IMR-90 (cell line): ENCODE measurements around the gene SH2B2. TPM values are rescaled to one million over a fixed set of nuclear protein-coding genes. Genes with fewer than 3 reads are reported as not detected.

Experiments
- ATAC-seq: fragments of 200-7000 bp; cut with Tn5 transposase; 2 replicates; pipeline ENCODE4 v1.9.1; 2020; ENCODE audit warnings: low read depth, mild to moderate bottlenecking, moderate library complexity
- BruUV-seq: library from RNA; stranded (reverse); fragments of 400-500 nt; replicated peaks from 2 replicates; lab custom pipeline; 2021; lab: Mats Ljungman, UMichigan
- CTCF ChIA-PET: fragments of 300-600 bp; formaldehyde crosslinking; extraction: SDS; loops from one replicate; lab custom pipeline; 2021; ENCODE audit warnings: antibody characterized with exemption; lab: Yijun Ruan, JAX
- POLR2A ChIA-PET: fragments of 300-600 bp; sonication (Branson Sonifier 250); formaldehyde crosslinking; loops from one replicate; lab custom pipeline; 2022; ENCODE audit warnings: antibody characterized with exemption; ENCODE audit not compliant: unreplicated experiment; lab: Charles Lee
- DNase-seq: peaks from one replicate; pipeline ENCODE4 v3.0.0; 2013
- H2AFZ ChIP-seq: replicated peaks from 2 replicates; pipeline ENCODE3; 2013; ENCODE audit warnings: low read length, mild to moderate bottlenecking; ENCODE audit not compliant: poor library complexity
- H2AK5ac ChIP-seq: 2 replicates; pipeline ENCODE4 v1.6.1; 2013; ENCODE audit warnings: low read depth, low read length, inconsistent platforms
- H2AK9ac ChIP-seq: replicated peaks from 2 replicates; pipeline ENCODE3; 2013; ENCODE audit warnings: mild to moderate bottlenecking, low read depth, low read length, moderate library complexity; ENCODE audit not compliant: poor library complexity
- H2BK120ac ChIP-seq: 2 replicates; pipeline ENCODE4 v1.6.1; 2013; ENCODE audit warnings: low read depth, low read length, inconsistent platforms
- H2BK15ac ChIP-seq: 3 replicates; pipeline ENCODE4 v1.6.1; 2013; ENCODE audit warnings: low read depth, low read length, inconsistent platforms
- H2BK20ac ChIP-seq: 2 replicates; pipeline ENCODE4 v1.6.1; 2013; ENCODE audit warnings: low read depth, mild to moderate bottlenecking, inconsistent platforms, low read length, moderate library complexity
- H2BK5ac ChIP-seq: 2 replicates; pipeline ENCODE4 v1.6.1; 2013; ENCODE audit warnings: mild to moderate bottlenecking, low read depth, low read length, inconsistent platforms; ENCODE audit not compliant: poor library complexity, severe bottlenecking
- H3K14ac ChIP-seq: replicated peaks from 2 replicates; pipeline ENCODE4 v1.6.1; 2013; ENCODE audit warnings: low read depth, low read length, inconsistent platforms
- H3K18ac ChIP-seq: 2 replicates; pipeline ENCODE4 v1.6.1; 2013; ENCODE audit warnings: low read depth, low read length, control low read depth
- H3K23ac ChIP-seq: 2 replicates; pipeline ENCODE4 v1.6.1; 2013; ENCODE audit warnings: low read depth, low read length, inconsistent platforms
- H3K27ac ChIP-seq: 2 replicates; pipeline ENCODE4 v1.5.1; 2013; ENCODE audit warnings: mild to moderate bottlenecking, control low read depth, low read length; ENCODE audit not compliant: insufficient read depth
- H3K27me3 ChIP-seq: 2 replicates; pipeline ENCODE4 v1.6.1; 2013; ENCODE audit warnings: low read length; ENCODE audit not compliant: control insufficient read depth, insufficient read depth
- H3K36me3 ChIP-seq: 2 replicates; pipeline ENCODE4 v1.6.1; 2013; ENCODE audit warnings: low read length, mixed read lengths; ENCODE audit not compliant: control insufficient read depth, insufficient read depth
- H3K4ac ChIP-seq: 2 replicates; pipeline ENCODE4 v1.6.1; 2013; ENCODE audit warnings: low read depth, low read length, inconsistent platforms
- H3K4me1 ChIP-seq: 2 replicates; pipeline ENCODE4 v1.6.1; 2013; ENCODE audit warnings: low read length, mixed read lengths; ENCODE audit not compliant: control insufficient read depth, insufficient read depth
- H3K4me2 ChIP-seq: 2 replicates; pipeline ENCODE4 v1.6.1; 2013; ENCODE audit warnings: low read depth, mild to moderate bottlenecking, control low read depth, low read length, moderate library complexity
- H3K4me3 ChIP-seq: 2 replicates; pipeline ENCODE4 v1.5.1; 2013; ENCODE audit warnings: low read depth, mild to moderate bottlenecking, control low read depth, low read length, moderate library complexity; ENCODE audit not compliant: insufficient read depth
- H3K56ac ChIP-seq: 2 replicates; pipeline ENCODE4 v1.6.1; 2013; ENCODE audit warnings: low read length, inconsistent platforms; ENCODE audit not compliant: insufficient read depth; ENCODE audit errors: extremely low read depth
- H3K79me1 ChIP-seq, 2 experiments: 2 replicates each; pipeline ENCODE4 v1.6.1; 2013; ENCODE audit warnings: low read length in 2 of 2, inconsistent platforms in 1 of 2, low read depth in 1 of 2
- H3K9ac ChIP-seq: 2 replicates; pipeline ENCODE4 v1.6.1; 2013; ENCODE audit warnings: low read depth, low read length, control low read depth
- H3K9me1 ChIP-seq: 2 replicates; pipeline ENCODE4 v1.6.1; 2013; ENCODE audit warnings: low read length, inconsistent platforms; ENCODE audit not compliant: insufficient read depth
- H3K9me3 ChIP-seq: 2 replicates; pipeline ENCODE4 v1.6.1; 2013; ENCODE audit warnings: low read length; ENCODE audit not compliant: control insufficient read depth, insufficient read depth
- H4K20me1 ChIP-seq: 2 replicates; pipeline ENCODE4 v1.6.1; 2013; ENCODE audit warnings: low read length, inconsistent platforms; ENCODE audit not compliant: insufficient read depth
- H4K5ac ChIP-seq: 2 replicates; pipeline ENCODE4 v1.6.1; 2013; ENCODE audit warnings: mild to moderate bottlenecking, low read depth, low read length, control low read depth
- H4K8ac ChIP-seq, 2 experiments: 2 replicates each; pipeline ENCODE4 v1.6.1; 2013; ENCODE audit warnings: low read depth in 2 of 2, low read length in 2 of 2, control low read depth in 1 of 2, inconsistent platforms in 1 of 2
- H4K91ac ChIP-seq: 2 replicates; pipeline ENCODE4 v1.6.1; 2013; ENCODE audit warnings: low read depth, low read length, inconsistent platforms; ENCODE audit not compliant: insufficient read depth
- BHLHE40 ChIP-seq: fragments of 150-350 bp; IDR thresholded peaks from 2 replicates; pipeline ENCODE4 v1.6.1; 2016; ENCODE audit warnings: mild to moderate bottlenecking, low read depth, low read length
- CEBPB ChIP-seq: IDR thresholded peaks from 2 replicates; pipeline ENCODE4 v1.6.1; 2012; ENCODE audit warnings: low read depth, low read length, improper control_type of control experiment
- CHD1 ChIP-seq: IDR thresholded peaks from 2 replicates; pipeline ENCODE4 v1.6.1; 2012; ENCODE audit warnings: low read depth, low read length, improper control_type of control experiment
- FOS ChIP-seq: fragments of 150-350 bp; IDR thresholded peaks from 2 replicates; pipeline ENCODE4 v1.6.1; 2016; ENCODE audit warnings: low read depth, low read length
- MAZ ChIP-seq: IDR thresholded peaks from 2 replicates; pipeline ENCODE4 v1.6.1; 2012; ENCODE audit warnings: low read depth, mild to moderate bottlenecking, low read length, improper control_type of control experiment, moderate library complexity, borderline replicate concordance
- MXI1 ChIP-seq: IDR thresholded peaks from 2 replicates; pipeline ENCODE4 v1.6.1; 2012; ENCODE audit warnings: low read depth, mild to moderate bottlenecking, low read length, moderate library complexity, borderline replicate concordance
- POLR2A ChIP-seq: IDR thresholded peaks from 2 replicates; pipeline ENCODE4 v1.6.1; 2012; ENCODE audit warnings: mild to moderate bottlenecking, low read depth, low read length
- RAD21 ChIP-seq: IDR thresholded peaks from 2 replicates; pipeline ENCODE4 v1.6.1; 2012; ENCODE audit warnings: low read length, improper control_type of control experiment
- RFX5 ChIP-seq: IDR thresholded peaks from 2 replicates; pipeline ENCODE4 v1.8.0; 2012; ENCODE audit warnings: low read depth, mild to moderate bottlenecking, low read length, moderate library complexity
- WGBS, 2 experiments: methylation state at CpG; one replicate each; pipeline versions ENCODE4 v1.1.5 to v1.1.7; 2013; ENCODE audit warnings: missing lambda C conversion rate in 2 of 2; ENCODE audit not compliant: insufficient read length in 1 of 2; ENCODE audit errors: extremely low coverage in 2 of 2; 5-methylcytosine and 5-hydroxymethylcytosine counted together
- dilution Hi-C: fragments of 300-500 bp; cut with HindIII; formaldehyde crosslinking; loops from one replicate; pipeline ENCODE4 v1.14.3; 2018; ENCODE audit warnings: low sequenced_read_pairs; ENCODE audit not compliant: unreplicated experiment
- in situ Hi-C: fragments of 300-500 bp; cut with MboI; formaldehyde crosslinking; loops from 3 replicates; pipeline ENCODE4 v1.14.3; 2019; ENCODE audit warnings: low sequenced_read_pairs, inconsistent platforms, mixed read lengths
- intact Hi-C: fragments of 100-400 bp; cut with micrococcal nuclease; formaldehyde crosslinking; loops from 2 replicates; pipeline ENCODE4 v1.10.0; 2022
- polyA plus RNA-seq, 3 experiments: library from polyadenylated mRNA; depleted of rRNA; stranded (reverse); fragments of >200 nt; gene quantifications; 2 replicates each; pipeline ENCODE4 v1.2.3, GENCODE V29; 2012; ENCODE audit warnings: low replicate concordance in 1 of 3
- total RNA-seq: library from RNA; depleted of rRNA; stranded (reverse); fragments of >200 nt; gene quantifications from 2 replicates; pipeline ENCODE4 v1.2.3, GENCODE V29; 2012
- TF ChIP-seq, protein P1 (sequence below): conservative IDR thresholded peaks from 2 replicates; pipeline ENCODE4 v1.5.1; 2012; ENCODE audit warnings: mild to moderate bottlenecking, low read depth, low read length, improper control_type of control experiment

SH2B2 gene
- total and polyA plus RNA-seq, 2 of the 4 experiments (the other 2 are of a cell fraction) = 0.36 to 0.99 TPM

- no peak overlapping the region for H4K8ac ChIP-seq
- H2BK120ac ChIP-seq = no peak overlapping the region
- no peak overlapping the region for H4K91ac ChIP-seq
- H3K56ac ChIP-seq = no peak overlapping the region
- H3K27me3 ChIP-seq = no peaks in the 10 kb centered on the region
- no peak for ATAC-seq
- no peak overlapping the region for H3K4me2 ChIP-seq
- no peak overlapping the region for H2AK5ac ChIP-seq
- peaks cover 6% of the 10 kb centered on the region for H3K36me3 ChIP-seq
- no peak overlapping the region for H3K4ac ChIP-seq
- H2BK15ac ChIP-seq = no peak overlapping the region
- H2BK20ac ChIP-seq = no peak overlapping the region
- H4K5ac ChIP-seq = no peak overlapping the region
- no peak overlapping the region for H3K14ac ChIP-seq
- no peak overlapping the region for H3K4me3 ChIP-seq
- no peak overlapping the region for H3K23ac ChIP-seq
- no peak overlapping the region for H2AFZ ChIP-seq
- no peaks in the 10 kb centered on the region for H3K9me3 ChIP-seq
- no peak for DNase-seq
- no peaks in the 10 kb centered on the region for H3K9me1 ChIP-seq
- WGBS, 2 experiments = 96% methylated on average over 8 of the region's 8 CpGs; no CpG with 5 or more reads in 1 of the 2 experiments
- H3K27ac ChIP-seq = no peak overlapping the region
- H3K18ac ChIP-seq = no peak overlapping the region
- TF ChIP-seq RAD21 (no peak), CEBPB (no peak), MXI1 (no peak), RFX5 (no peak), CHD1 (no peak), BHLHE40 (no peak), POLR2A (no peak), FOS (no peak), MAZ (no peak)
- TF ChIP-seq, protein P1, sequence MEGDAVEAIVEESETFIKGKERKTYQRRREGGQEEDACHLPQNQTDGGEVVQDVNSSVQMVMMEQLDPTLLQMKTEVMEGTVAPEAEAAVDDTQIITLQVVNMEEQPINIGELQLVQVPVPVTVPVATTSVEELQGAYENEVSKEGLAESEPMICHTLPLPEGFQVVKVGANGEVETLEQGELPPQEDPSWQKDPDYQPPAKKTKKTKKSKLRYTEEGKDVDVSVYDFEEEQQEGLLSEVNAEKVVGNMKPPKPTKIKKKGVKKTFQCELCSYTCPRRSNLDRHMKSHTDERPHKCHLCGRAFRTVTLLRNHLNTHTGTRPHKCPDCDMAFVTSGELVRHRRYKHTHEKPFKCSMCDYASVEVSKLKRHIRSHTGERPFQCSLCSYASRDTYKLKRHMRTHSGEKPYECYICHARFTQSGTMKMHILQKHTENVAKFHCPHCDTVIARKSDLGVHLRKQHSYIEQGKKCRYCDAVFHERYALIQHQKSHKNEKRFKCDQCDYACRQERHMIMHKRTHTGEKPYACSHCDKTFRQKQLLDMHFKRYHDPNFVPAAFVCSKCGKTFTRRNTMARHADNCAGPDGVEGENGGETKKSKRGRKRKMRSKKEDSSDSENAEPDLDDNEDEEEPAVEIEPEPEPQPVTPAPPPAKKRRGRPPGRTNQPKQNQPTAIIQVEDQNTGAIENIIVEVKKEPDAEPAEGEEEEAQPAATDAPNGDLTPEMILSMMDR = no peak
- H2AK9ac ChIP-seq = no peak overlapping the region
- CTCF ChIA-PET = interaction anchor here (0.6 kb wide), 1 partner anchor 132 kb away, joined by 3 read pairs; no protein-coding TSS in a partner anchor
- H3K79me1 ChIP-seq = peaks cover 0 to 4% of the 10 kb centered on the region in 2 experiments; a peak in 1 of 4 replicates
- TSS peak; percentile 1 for BruUV-seq
- in situ Hi-C loops = loop anchor here (25.0 kb wide), 1 partner anchor 892 kb away; the partner anchor contains the start of gene COL26A1
- dilution Hi-C loops = no loop called here
- H4K20me1 ChIP-seq = no peaks in the 10 kb centered on the region; the same call in 1 of the 2 replicates
- no peak overlapping the region for H3K9ac ChIP-seq
- H3K4me1 ChIP-seq = no peaks in the 10 kb centered on the region
- intact Hi-C loops = no loop called here
- no peak overlapping the region for H2BK5ac ChIP-seq
- POLR2A ChIA-PET = no interaction called here
Observed at GRCh38 chr7:102254521-102254920, 32.1 kb upstream of the SH2B2 start.
